GM23248 (cell line): ENCODE measurements around the gene C22orf31. TPM values are rescaled to one million over a fixed set of nuclear protein-coding genes. Genes with fewer than 3 reads are reported as not detected.

Experiments used
- DNase-seq: peaks from one replicate; pipeline ENCODE4 v3.0.0-alpha.2; 2015
- H2AFZ ChIP-seq: fragments of 200-600 bp; sonication (generic); 2 replicates; pipeline ENCODE4 v1.6.1; 2016; ENCODE audit warnings: antibody characterized with exemption
- H3F3A ChIP-seq: fragments of 200-600 bp; sonication (generic); 2 replicates; pipeline ENCODE4 v1.6.1; 2016; ENCODE audit warnings: mild to moderate bottlenecking, antibody characterized with exemption, mixed run types; ENCODE audit not compliant: insufficient read depth
- H3K27ac ChIP-seq: fragments of 200-600 bp; sonication (generic); 2 replicates; pipeline ENCODE4 v1.5.1; 2016; ENCODE audit warnings: mild to moderate bottlenecking
- H3K27me3 ChIP-seq: fragments of 200-600 bp; sonication (generic); replicated peaks from 2 replicates; pipeline ENCODE4 v1.6.1; 2016; ENCODE audit warnings: mild to moderate bottlenecking; ENCODE audit not compliant: insufficient read depth
- H3K36me3 ChIP-seq: fragments of 200-600 bp; sonication (generic); 2 replicates; pipeline ENCODE4 v1.6.1; 2016; ENCODE audit warnings: low read depth, mild to moderate bottlenecking
- H3K4me1 ChIP-seq: fragments of 200-600 bp; sonication (generic); 2 replicates; pipeline ENCODE4 v1.6.1; 2016; ENCODE audit warnings: mild to moderate bottlenecking; ENCODE audit not compliant: insufficient read depth
- H3K4me2 ChIP-seq: fragments of 200-600 bp; sonication (generic); one replicate; pipeline ENCODE4 v1.6.1; 2016; ENCODE audit warnings: mild to moderate bottlenecking; ENCODE audit not compliant: unreplicated experiment
- H3K4me3 ChIP-seq: fragments of 200-600 bp; sonication (generic); 2 replicates; pipeline ENCODE4 v1.5.1; 2016; ENCODE audit warnings: mild to moderate bottlenecking
- H3K79me2 ChIP-seq: fragments of 200-600 bp; sonication (generic); 2 replicates; pipeline ENCODE4 v1.6.1; 2016; ENCODE audit warnings: mild to moderate bottlenecking; ENCODE audit not compliant: insufficient read depth
- H3K9ac ChIP-seq: fragments of 200-600 bp; sonication (generic); 2 replicates; pipeline ENCODE4 v1.6.1; 2016; ENCODE audit warnings: mild to moderate bottlenecking
- H3K9me2 ChIP-seq: fragments of 200-600 bp; sonication (generic); 2 replicates; pipeline ENCODE4 v1.6.1; 2016; ENCODE audit warnings: mixed run types, mild to moderate bottlenecking, moderate library complexity; ENCODE audit not compliant: insufficient read depth
- H3K9me3 ChIP-seq: fragments of 200-600 bp; sonication (generic); one replicate; pipeline ENCODE4 v1.6.1; 2017; ENCODE audit warnings: low read depth
- H4K20me1 ChIP-seq: fragments of 200-600 bp; sonication (generic); 2 replicates; pipeline ENCODE4 v1.6.0; 2016; ENCODE audit not compliant: insufficient read depth
- EZH2 ChIP-seq: fragments of 200-600 bp; sonication (generic); IDR thresholded peaks from 2 replicates; pipeline ENCODE4 v1.6.1; 2018; ENCODE audit warnings: antibody characterized with exemption, mild to moderate bottlenecking; ENCODE audit not compliant: insufficient read depth, poor library complexity, severe bottlenecking
- EZH2phosphoT487 ChIP-seq: fragments of 200-600 bp; sonication (generic); IDR thresholded peaks from 2 replicates; pipeline ENCODE4 v1.6.1; 2018; ENCODE audit warnings: antibody characterized with exemption, moderate library complexity, mild to moderate bottlenecking, low read depth; ENCODE audit not compliant: insufficient read depth
- WGBS, 2 experiments: methylation state at CpG; one replicate each; pipeline ENCODE4 v1.1.6; 2015 to 2017; ENCODE audit warnings: low lambda C conversion rate in 2 of 2, low coverage in 1 of 2; ENCODE audit errors: missing lambda C conversion rate in 2 of 2; 5-methylcytosine and 5-hydroxymethylcytosine counted together
- in situ Hi-C: fragments of 300-500 bp; cut with MboI; formaldehyde crosslinking; loops from 2 replicates; pipeline ENCODE4 v1.15.0; 2020
- polyA plus RNA-seq: library from polyadenylated mRNA; unstranded; fragments of >200 nt; fragmentation: Nextera tagmentation; extraction: Ambion mirVana; gene quantifications from 2 replicates; pipeline ENCODE4 v1.2.1, GENCODE V29; 2016
- total RNA-seq: library from RNA; depleted of rRNA; stranded (reverse); fragments of >200 nt; shearing (Covaris generic); gene quantifications from 2 replicates; pipeline ENCODE4 v1.2.3, GENCODE V29; 2014

C22orf31 gene
- total and polyA plus RNA-seq, 2 experiments from 2014 or later, result not detected

DNA sequence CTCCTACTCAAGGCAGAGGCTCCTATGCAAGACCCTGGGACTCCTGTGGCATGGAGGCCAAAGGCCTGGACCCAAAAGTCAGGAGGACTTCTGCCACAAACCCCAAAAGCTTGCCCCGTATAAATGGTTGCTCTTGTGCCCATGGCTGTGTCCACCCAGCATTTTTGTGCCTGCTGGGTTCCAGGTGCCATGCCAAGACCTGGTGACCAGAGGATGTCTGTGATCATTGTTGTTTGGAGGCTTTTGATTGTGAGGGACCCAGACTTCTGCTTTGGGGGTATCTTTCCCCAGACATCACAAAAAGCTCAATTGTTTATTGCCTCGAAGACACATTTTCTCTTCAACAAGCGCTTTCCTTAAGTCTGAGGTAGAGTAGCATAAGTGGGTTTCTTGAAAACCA lies 35.1 kb downstream of the C22orf31 start:
- TF ChIP-seq EZH2phosphoT487 (no peak), EZH2 (no peak)
- DNase-seq, result no peak
- H3F3A ChIP-seq, result no peaks in the 10 kb centered on the region
- 93 to 96% methylated on average over 3 of the region's 3 CpGs for WGBS, 2 experiments
- H2AFZ ChIP-seq, result no peak overlapping the region
- no peaks in the 10 kb centered on the region for H3K36me3 ChIP-seq
- H3K9ac ChIP-seq, result no peak overlapping the region
- no peaks in the 10 kb centered on the region for H3K9me2 ChIP-seq
- no peaks in the 10 kb centered on the region for H3K27me3 ChIP-seq
- H4K20me1 ChIP-seq, result no peaks in the 10 kb centered on the region
- H3K27ac ChIP-seq, result no peak overlapping the region
- no peaks in the 10 kb centered on the region for H3K79me2 ChIP-seq
- no peak overlapping the region for H3K4me2 ChIP-seq
- H3K4me3 ChIP-seq, result no peak overlapping the region
- no peaks in the 10 kb centered on the region for H3K9me3 ChIP-seq
- in situ Hi-C loops, result loop anchor here (25.0 kb wide), 1 partner anchor 414 kb away; no protein-coding TSS in a partner anchor
- peaks cover 13% of the 10 kb centered on the region for H3K4me1 ChIP-seq

DNA sequence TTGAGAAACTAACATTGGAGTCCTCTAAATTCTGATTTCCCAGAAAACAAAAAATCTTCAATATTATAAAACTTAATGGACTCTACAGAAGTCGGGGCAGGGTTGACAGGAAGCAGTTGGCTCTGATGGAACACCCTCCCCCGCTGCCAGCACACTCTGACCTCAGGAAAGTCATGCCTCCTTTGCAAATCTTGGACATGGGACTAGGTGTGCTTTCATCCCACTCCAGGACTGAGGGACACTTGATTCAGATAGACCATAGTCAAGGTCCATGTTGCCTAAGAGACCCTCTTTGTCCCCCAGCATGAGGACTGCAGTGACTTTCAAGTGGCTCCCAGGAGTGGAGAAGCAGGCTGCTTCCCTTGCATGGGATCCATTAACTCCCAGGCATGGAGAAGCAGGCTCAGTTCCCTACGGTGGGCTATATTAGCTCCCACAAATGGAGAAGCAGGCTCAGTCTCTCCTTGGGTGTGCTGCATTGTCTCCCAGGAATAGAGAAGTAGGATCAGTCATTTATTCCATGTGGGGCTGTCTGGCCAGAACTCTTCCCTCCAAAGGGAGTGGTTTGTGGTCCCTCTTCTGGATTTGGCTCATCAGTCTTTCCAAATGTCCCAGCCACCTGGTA lies 38.3 kb downstream of the C22orf31 start:
- H4K20me1 ChIP-seq, result no peaks in the 10 kb centered on the region
- WGBS, 2 experiments, result 51 to 52% methylated on average over 3 of the region's 3 CpGs
- in situ Hi-C loops, result no loop called here
- no peak overlapping the region for H3K4me2 ChIP-seq
- no peak overlapping the region for H3K4me3 ChIP-seq
- no peak overlapping the region for H2AFZ ChIP-seq
- H3K9ac ChIP-seq, result no peak overlapping the region
- no peak for DNase-seq
- no peaks in the 10 kb centered on the region for H3F3A ChIP-seq
- H3K27me3 ChIP-seq, result no peaks in the 10 kb centered on the region
- TF ChIP-seq EZH2, result no peak
- no peak for TF ChIP-seq EZH2phosphoT487
- H3K9me2 ChIP-seq, result no peaks in the 10 kb centered on the region
- H3K27ac ChIP-seq, result no peak overlapping the region
- H3K9me3 ChIP-seq, result no peaks in the 10 kb centered on the region
- no peaks in the 10 kb centered on the region for H3K4me1 ChIP-seq
- no peaks in the 10 kb centered on the region for H3K36me3 ChIP-seq
- no peaks in the 10 kb centered on the region for H3K79me2 ChIP-seq

DNA sequence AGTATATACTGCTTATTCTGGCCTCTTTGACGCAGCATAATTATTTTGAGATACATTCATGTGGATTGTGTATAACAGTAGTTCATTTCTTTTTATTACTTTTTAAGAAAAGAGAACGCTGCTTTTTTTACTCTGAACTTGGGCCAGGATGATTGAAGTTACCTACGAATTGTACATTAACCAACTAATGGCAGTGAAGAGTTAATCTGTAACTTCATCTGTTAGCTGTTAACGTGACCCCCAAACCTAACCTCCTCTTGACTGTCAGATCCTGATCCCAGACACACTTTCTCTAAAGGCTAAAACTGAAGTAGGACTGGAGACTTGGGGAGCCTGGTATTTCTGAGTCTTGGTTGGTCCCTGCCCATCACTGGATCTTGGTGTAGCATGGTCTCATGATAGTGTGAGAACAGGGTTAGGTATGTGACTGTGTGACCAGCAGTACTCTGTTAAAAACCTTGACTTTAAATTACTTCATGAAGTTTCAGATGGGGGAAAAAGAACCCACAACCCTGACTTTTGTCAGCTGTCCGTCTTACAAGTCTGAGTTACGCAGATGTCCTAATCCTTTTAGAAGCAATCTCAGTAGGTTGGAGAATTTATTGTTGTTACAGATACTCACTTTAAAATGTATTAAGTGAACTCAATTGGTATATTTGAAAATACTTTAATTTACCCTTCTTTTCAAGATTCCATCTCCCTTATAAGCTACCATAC lies 39.4 kb downstream of the C22orf31 start:
- Histone ChIP-seq H3F3A (no peaks in the 10 kb centered on the region), H3K9me2 (no peaks in the 10 kb centered on the region), H4K20me1 (no peaks in the 10 kb centered on the region), H3K4me2 (no peak overlapping the region), H3K36me3 (no peaks in the 10 kb centered on the region), H3K27ac (no peak overlapping the region), H3K4me1 (no peaks in the 10 kb centered on the region), H3K9ac (no peak overlapping the region), H2AFZ (no peak overlapping the region), H3K27me3 (no peaks in the 10 kb centered on the region), H3K9me3 (no peaks in the 10 kb centered on the region), H3K4me3 (no peak overlapping the region), H3K79me2 (no peaks in the 10 kb centered on the region)
- TF ChIP-seq EZH2, result no peak
- TF ChIP-seq EZH2phosphoT487, result no peak
- in situ Hi-C loops, result no loop called here
- no peak for DNase-seq
- WGBS, 2 experiments, result 84 to 88% methylated on average over 6 of the region's 6 CpGs

DNA sequence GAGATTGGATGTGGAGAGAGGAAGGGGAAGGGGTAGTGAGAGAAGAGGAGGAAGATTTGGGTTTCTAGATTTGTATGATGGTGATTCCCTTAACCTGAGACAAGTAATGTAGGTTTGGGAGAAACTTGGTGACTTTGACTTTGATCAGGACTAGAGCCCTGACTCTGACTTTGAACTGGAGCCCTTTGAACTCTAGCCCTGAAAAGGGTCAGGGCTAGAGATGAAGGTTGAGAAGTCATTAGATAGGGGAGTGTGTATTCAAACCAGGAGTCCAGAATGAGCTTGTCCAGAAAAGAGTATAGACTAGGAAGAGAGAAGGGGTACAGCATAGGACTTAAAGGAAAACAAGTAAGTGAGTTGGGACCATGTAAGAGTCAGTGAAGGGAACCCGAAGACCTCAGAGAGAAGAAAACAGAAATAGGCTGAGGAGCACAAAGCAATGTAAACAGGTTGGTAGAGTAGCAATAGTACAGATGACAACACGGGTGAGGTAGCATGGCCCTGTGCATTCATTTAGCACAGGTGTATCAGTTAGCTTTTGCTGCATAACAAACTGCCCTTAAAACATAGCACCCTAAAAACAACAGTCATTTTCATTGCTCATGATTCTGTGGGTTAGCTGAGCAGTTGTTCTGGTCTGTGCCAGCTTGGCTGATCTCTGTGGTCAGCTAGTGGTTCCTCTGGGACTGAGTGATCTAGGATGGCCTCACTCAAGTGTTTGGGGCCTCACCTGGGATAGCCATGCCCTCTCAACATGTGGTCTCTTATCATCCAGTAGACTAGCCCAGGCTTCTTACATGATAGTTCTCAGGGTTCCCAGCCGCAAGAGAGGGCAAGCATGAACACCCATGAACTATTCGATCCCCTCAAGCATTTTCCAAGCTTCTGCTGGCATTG lies 43.1 kb downstream of the C22orf31 start:
- in situ Hi-C loops, result no loop called here
- no peaks in the 10 kb centered on the region for H3K4me1 ChIP-seq
- H3K9me3 ChIP-seq, result no peaks in the 10 kb centered on the region
- no peaks in the 10 kb centered on the region for H3K79me2 ChIP-seq
- no peak for DNase-seq
- H3K36me3 ChIP-seq, result no peaks in the 10 kb centered on the region
- no peaks in the 10 kb centered on the region for H3K27me3 ChIP-seq
- H4K20me1 ChIP-seq, result no peaks in the 10 kb centered on the region
- H3F3A ChIP-seq, result no peaks in the 10 kb centered on the region
- H3K4me2 ChIP-seq, result no peak overlapping the region
- H3K9ac ChIP-seq, result no peak overlapping the region
- no peak overlapping the region for H2AFZ ChIP-seq
- WGBS, 2 experiments, result 94 to 95% methylated on average over 4 of the region's 4 CpGs
- TF ChIP-seq EZH2phosphoT487, result no peak
- TF ChIP-seq EZH2, result no peak
- no peaks in the 10 kb centered on the region for H3K9me2 ChIP-seq
- H3K4me3 ChIP-seq, result no peak overlapping the region
- H3K27ac ChIP-seq, result no peak overlapping the region
